AG08396 (cell line): ENCODE results near the gene AMBP.

Experiments used
- DNase-seq: peaks from one replicate; pipeline ENCODE4 v3.0.0; 2012; ENCODE audit warnings: low spot score, mixed read lengths

The AMBP gene

DNA sequence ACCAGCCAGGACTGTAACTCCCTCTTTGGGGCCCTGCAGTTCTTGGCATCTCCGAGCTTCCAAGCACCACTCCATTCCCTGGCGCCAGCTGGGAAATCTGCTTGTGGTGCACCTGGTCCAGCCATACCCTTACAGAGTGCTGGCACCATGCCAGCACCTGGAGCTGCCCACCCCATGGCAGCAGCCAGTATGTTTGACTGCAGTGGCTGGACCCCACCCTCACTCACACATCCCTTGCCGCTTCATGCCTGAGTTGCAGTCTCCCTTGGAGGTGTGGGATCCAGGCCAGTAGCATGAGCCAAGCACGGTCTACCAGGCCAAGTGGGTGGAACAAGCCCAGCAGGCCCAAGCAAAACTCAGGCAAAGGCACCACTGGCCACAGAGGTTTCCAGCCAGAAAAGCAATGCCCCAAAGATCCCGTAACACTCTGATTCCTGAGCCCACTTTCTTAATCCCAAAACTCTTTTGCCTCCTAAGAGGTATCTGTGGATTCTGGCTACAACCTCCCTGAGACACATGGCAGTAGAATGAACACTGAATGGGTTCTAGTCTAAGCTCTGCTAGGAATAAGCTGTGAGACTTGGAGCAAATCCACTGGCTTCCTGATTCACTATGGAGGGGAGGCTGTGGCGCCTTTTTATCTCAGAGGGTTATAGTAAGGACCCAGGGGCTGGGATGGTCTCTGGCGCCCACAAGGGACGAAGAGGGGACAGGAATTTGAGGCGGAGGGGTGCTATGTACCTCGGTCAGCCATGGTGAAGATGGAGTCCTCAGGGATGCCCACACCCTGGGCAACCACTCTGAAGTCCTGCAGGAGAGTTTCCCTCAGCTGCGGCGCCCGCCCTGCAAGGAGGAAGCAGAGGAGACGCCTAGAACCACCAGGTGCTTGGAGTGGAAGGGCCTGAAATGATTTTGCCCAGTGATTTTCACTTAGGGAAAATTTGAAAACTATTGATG lies 5.6 kb downstream of the AMBP start:
- DNase-seq: no peak

DNA sequence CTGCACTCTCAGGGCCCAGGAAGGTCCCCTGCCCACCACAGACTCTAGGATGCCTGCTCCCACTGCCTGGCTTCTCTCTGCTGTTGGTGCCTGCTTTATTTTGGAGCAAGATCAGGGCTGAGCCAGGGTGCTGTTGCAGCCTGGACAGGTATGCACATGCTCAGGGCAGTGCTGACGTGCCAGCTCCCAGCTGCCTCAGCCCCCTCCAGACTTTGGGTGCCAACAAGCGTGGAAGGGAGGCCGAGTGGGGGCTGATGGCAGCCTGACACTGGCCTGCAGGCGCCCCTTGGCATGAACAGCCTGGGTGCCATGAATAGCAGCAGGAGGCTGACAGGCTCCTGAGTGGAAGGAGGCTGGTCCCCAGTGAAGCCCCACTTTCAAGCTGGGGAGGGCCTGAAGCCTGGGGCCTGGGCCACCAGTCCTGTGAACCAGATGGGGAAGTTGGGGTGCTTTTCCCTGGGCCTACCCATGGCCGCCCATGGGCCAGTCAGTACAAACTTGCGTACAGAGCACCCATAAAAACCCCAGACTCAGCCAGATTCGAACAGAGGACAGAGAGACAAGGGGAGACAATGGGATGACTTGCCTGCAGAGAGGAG lies 6.8 kb downstream of the AMBP start:
- DNase-seq: no peak

GRCh38 chr9:114070188-114071103 lies 7.7 kb downstream of the AMBP start:
- no peak for DNase-seq

- no peak for DNase-seq
These were observed 8.5 kb downstream of the AMBP start for GRCh38 chr9:114069476-114070187.

GRCh38 chr9:114065304-114065703 lies 12.8 kb downstream of the AMBP start:
- no peak for DNase-seq

GRCh38 chr9:114061830-114062474 lies 16.1 kb downstream of the AMBP start:
- no peak for DNase-seq

- no peak for DNase-seq
These were observed 16.8 kb downstream of the AMBP start for GRCh38 chr9:114061292-114061691.

DNA sequence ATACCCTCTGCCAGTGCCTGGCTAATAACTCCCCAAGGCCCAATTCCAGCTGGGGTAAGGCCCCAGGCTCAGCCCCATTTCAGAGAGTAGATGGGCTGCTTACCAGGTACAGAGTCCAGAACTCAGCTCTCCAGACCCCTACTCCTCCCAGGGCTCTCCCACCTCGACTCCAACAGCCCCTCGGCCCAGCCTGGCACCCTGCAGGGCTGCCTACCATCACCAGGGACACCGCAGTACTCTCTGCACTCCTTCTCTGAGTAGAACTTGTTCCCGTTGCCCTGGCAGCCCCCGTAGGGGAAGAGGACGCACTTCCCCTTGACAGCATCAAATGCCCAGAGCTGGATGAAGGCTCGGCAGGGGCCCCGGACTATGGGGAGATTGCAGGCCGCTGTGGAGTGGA lies 17.4 kb downstream of the AMBP start:
- no peak for DNase-seq

DNA sequence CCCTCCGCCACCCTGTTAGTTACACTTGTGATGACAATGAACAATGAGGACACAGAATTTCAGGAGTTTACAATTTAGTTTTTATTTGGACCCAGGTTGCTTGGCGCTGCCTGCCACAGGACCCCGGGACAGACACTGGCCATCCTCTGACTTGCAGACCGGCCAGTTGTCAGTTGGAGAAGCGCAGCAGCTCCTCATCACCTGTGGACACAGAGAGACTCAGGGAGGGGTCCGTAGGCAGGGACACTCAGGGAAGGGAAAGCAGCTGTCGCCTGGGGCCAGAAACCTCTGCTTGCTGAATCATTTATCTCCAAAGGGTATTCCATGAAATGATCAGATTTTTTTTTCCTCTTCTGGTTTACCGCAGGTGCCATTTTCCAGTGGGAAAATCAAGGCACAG lies 18.0 kb downstream of the AMBP start:
- no peak for DNase-seq

DNA sequence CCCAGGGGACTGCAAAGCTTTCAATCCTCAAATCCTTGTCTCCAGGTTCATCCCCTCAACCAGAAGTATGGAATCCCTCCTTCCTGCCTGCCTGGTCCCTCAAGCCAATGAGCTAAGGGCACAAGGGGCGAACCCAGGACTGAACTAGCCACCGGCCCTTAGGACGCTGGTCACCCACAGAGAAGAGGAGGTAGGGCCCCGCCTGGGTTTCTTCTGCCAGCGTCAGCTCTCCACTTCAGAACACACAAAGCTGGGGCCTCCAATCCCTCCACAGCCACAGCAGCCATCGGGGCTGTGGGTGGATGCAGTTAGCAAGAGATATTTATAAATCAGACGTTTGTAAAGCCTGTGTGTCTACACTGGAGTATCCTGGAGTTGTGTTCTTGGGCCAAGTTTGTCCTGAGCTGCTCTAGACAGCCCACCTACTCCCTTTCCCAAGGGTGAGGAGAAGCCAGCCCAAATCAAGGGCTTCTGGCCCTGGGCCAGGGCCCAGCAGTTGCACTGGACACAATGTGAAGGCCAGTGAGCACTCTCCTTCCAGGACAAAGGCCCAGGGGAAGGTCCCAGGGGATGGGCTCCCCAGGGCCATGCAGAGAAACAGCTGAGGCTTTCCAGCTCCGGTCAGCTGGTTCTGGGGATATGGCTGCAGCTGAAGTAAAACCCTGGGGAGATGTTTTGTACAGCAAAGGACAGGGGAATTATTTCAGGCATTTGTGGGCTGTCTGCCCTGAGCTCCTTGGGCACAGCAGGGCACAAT lies 18.9 kb downstream of the AMBP start:
- no peak for DNase-seq

DNA sequence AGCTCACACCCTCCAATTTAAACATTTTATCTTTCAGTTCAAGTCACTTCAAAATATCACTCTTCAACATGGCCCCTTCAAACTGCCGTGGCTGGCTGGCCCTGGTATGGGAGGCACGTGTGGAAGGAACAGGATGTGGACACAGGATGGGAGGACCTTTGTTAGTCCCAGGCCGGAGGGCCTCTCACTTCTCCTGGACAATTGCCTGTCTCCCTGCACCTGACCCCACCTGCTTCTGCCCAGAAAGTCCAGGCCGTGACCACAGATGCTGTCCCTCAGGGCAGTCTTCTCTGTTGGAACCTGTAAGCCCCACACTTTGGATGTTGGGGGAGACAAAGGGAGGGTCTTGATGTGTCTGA lies 19.4 kb downstream of the AMBP start:
- DNase-seq: no peak

DNA sequence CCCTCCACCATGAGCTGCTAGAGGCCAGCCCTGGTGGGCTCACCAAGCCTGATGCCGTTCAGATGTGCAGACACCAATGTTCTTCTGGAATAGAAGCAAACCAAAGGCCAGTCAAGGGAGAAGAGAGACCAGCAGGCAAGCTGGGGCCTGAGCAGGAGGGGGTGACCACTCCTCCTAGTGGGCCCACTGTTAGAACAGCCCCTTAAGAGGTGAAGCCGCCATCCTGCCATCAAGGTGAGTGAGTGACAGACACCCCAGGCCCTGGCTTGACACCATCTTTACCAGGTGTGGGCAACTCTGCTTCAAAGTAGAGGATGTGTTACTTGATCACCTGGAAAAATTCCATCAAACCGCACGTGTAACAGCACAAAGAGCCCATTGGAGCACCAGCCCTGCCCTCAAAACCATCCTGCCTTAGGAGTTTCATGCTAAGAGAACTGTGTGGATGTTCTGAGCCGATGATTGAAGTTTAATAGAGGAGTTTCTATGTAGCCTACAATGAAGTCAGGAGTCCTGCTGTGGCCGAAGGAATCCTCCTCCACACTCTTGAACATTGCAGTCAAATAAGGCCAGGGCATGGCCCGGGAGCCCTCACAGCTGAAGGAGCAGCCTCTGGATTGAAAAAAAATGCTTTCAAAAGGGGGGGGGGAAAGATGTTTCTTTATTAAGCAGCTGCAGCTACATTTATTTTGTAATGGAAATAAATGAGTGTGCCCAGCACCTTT lies 20.8 kb downstream of the AMBP start:
- no peak for DNase-seq

DNA sequence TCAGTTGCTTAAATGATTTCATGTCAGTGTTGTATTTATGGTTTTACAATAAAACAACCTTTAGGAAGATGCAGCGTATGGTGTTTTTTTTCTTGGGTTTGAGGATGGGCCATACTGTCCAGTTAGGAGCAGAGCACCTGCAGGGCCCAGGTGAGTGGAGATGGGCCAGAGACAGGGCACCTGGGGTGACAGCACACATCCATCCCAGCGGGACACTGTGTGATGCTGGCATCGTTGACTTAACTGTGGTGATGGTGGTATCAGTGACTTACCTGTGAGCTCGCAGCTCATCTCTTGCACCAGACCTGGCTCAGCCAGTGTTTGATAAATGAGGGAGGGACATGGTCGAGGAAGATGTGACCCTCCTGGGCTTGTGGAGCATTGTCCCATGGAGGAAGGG lies 21.6 kb downstream of the AMBP start:
- DNase-seq: no peak

GRCh38 chr9:114055894-114056293 lies 22.2 kb downstream of the AMBP start:
- no peak for DNase-seq

- DNase-seq: no peak
These were observed 23.0 kb downstream of the AMBP start for GRCh38 chr9:114055061-114055460.

- DNase-seq: no peak
These were observed 23.9 kb downstream of the AMBP start for GRCh38 chr9:114054191-114054690.

DNA sequence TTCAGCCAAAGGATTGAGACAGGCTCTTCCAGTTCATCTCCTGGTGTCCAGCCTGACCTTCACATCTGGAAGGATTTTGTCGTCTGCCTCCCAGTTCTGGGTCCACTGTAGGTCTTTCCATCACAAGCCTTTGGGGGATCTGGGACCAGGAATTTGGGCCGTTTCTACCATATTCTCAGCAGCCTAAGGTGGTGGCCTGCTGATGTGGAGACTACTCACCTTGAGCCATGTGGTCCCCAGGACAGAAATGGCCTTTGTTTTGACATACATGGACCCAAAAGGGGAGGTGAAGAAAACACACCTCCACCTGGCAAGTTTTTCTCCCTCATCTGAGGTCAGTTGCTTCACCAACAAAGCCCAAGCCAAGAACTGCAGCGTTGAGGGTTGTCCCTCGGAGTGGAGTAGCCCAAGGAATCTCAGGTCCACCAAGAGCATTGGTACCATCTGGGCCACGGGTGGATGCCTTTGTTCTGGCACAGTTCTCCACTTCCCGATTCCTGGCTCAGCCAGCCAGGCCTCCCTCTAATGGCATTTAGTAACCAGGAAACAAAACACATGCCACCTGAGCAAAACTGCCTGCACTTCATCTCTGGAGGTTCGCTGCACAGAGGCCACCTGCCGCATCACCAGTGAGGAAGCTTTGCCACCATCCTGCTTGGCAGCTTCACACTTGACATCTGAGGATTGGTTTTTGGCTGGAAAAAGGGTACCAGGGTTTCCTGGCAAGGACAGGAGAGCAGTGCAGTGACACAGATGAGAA lies 24.7 kb downstream of the AMBP start:
- DNase-seq: no peak

DNA sequence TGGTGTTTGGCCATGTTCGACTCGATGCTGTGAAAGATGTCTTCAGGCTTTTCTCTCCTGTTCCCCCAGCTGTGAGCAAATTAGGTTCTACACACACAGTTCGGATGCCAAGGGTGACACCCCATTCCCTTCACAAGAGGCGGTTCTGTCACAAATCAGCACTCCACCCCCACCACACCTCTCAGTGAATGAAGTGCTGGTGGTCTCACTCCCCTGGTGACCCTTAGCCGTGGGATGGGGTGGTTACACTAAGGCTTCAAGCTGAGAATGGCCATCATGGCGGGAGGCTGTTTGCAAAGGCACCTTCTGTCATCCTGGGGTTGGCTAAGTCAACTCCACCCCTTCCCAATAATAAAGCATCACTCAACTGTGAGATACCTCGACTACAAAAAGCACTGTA lies 26.4 kb downstream of the AMBP start:
- DNase-seq: no peak

DNA sequence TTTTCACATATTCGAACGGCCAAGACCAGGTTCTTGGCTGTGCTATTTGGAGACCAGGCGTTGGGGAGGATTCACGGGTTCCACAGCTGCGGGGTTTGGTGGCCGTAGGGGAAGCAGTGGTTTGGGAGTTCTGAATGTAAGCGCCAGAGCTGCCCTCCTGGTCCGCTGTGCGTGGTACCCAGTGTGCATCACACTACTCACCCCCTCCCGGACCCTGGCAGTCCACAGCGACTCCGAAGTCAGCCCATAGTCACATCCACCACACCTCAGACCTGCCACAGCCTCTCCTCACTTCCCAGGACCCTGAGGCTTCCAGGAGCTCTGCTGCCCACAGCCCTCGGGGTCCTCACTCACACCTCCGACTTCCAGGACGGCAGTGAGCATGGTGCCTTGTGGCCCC lies 26.8 kb downstream of the AMBP start:
- DNase-seq: no peak
